GM12873 (cell line): ENCODE measurements around the gene MMADHC.

ENCODE experiments used
- TF ChIP-seq, protein P1 (sequence below): IDR thresholded peaks from 2 replicates; pipeline ENCODE4 v1.5.1; 2012; ENCODE audit warnings: low read depth, mild to moderate bottlenecking, moderate library complexity, low read length, control low read depth; ENCODE audit not compliant: insufficient read depth; ENCODE audit errors: missing control alignments

Gene MMADHC

GRCh38 chr2:149564097-149564496 lies 23.5 kb downstream of the MMADHC start:
- TF ChIP-seq, protein P1, sequence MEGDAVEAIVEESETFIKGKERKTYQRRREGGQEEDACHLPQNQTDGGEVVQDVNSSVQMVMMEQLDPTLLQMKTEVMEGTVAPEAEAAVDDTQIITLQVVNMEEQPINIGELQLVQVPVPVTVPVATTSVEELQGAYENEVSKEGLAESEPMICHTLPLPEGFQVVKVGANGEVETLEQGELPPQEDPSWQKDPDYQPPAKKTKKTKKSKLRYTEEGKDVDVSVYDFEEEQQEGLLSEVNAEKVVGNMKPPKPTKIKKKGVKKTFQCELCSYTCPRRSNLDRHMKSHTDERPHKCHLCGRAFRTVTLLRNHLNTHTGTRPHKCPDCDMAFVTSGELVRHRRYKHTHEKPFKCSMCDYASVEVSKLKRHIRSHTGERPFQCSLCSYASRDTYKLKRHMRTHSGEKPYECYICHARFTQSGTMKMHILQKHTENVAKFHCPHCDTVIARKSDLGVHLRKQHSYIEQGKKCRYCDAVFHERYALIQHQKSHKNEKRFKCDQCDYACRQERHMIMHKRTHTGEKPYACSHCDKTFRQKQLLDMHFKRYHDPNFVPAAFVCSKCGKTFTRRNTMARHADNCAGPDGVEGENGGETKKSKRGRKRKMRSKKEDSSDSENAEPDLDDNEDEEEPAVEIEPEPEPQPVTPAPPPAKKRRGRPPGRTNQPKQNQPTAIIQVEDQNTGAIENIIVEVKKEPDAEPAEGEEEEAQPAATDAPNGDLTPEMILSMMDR: no peak

- TF ChIP-seq, protein P1: no peak
These were observed 25.3 kb downstream of the MMADHC start for GRCh38 chr2:149562324-149562723.

- TF ChIP-seq, protein P1: peak; percentile 43
These were observed 26.2 kb downstream of the MMADHC start for GRCh38 chr2:149561309-149561926.

- TF ChIP-seq, protein P1: no peak
These were observed 28.1 kb downstream of the MMADHC start for GRCh38 chr2:149559341-149560068.

GRCh38 chr2:149556452-149556851 lies 31.1 kb downstream of the MMADHC start:
- TF ChIP-seq, protein P1: no peak

DNA sequence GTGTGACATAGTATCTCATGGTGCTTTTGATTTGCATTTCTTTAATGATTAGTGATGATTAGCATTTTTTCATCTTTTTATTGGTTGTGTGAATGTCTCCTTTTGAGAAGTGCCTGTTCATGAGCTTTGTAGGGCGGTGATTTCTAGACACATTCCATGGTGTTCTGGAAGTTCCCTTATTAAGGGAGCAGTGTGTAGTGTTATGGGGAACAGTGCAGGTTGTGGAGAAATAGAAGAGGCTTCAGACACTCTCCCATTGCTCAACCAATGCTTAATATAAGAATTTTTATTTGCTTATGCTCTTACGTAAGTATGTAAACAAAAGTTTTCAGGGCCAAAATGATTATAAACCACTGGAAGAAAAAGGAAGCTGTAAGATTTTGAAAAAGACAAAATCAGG lies 34.7 kb downstream of the MMADHC start:
- TF ChIP-seq, protein P1: no peak

GRCh38 chr2:149552226-149552625 lies 35.3 kb downstream of the MMADHC start:
- TF ChIP-seq, protein P1: no peak
